Natural killer cell (primary cell): ENCODE measurements around the gene TMEM39A. TPM values are rescaled to one million over a fixed set of nuclear protein-coding genes. Genes with fewer than 3 reads are reported as not detected.
A peak's percentile ranks its signal among the peaks of the same experiment; 100 is the strongest.

ENCODE experiments used
- ATAC-seq, 3 donors: fragments of 150-1000 bp in 2 of 3; fragments of 200-7000 bp in 1 of 3; cut with Tn5 transposase; 1 replicate in 1 of 3; 2 replicates in 2 of 3; pipeline ENCODE4 v1.10.0; 2021; ENCODE audit warnings: mild to moderate bottlenecking in 2 of 3, moderate library complexity in 2 of 3
- DNase-seq, 2 donors: peaks; one replicate each; pipeline versions ENCODE4 v3.0.0 to v3.0.0-alpha.2; 2013 to 2021; ENCODE audit warnings: mixed read lengths in 1 of 2
- H3K27ac ChIP-seq: one replicate; pipeline ENCODE4 v1.5.1; 2013; ENCODE audit warnings: mild to moderate bottlenecking, low read length
- H3K27me3 ChIP-seq: one replicate; pipeline ENCODE4 v1.6.1; 2013; ENCODE audit warnings: low read length; ENCODE audit not compliant: control insufficient read depth, insufficient read depth
- H3K36me3 ChIP-seq: one replicate; pipeline ENCODE4 v1.6.1; 2013; ENCODE audit warnings: low read length; ENCODE audit not compliant: control insufficient read depth, insufficient read depth
- H3K4me1 ChIP-seq: one replicate; pipeline ENCODE4 v1.6.1; 2013; ENCODE audit warnings: low read length; ENCODE audit not compliant: control insufficient read depth, insufficient read depth
- H3K4me3 ChIP-seq: one replicate; pipeline ENCODE4 v1.5.1; 2013; ENCODE audit warnings: low read length
- H3K9me3 ChIP-seq: one replicate; pipeline ENCODE4 v1.6.1; 2013; ENCODE audit warnings: low read length; ENCODE audit not compliant: control insufficient read depth, insufficient read depth
- H3K27ac Mint-ChIP-seq, 2 donors: one replicate each; pipeline ENCODE4 v1.8.0; 2022; ENCODE audit warnings: mild to moderate bottlenecking in 2 of 2, mixed read lengths in 2 of 2, moderate library complexity in 1 of 2
- H3K27me3 Mint-ChIP-seq, 2 donors: one replicate each; pipeline ENCODE4 v1.8.0; 2022; ENCODE audit warnings: low read depth in 2 of 2, mixed read lengths in 2 of 2
- H3K36me3 Mint-ChIP-seq: one replicate; pipeline ENCODE4 v1.8.0; 2022; ENCODE audit warnings: mixed read lengths
- H3K4me1 Mint-ChIP-seq, 2 donors: one replicate each; pipeline ENCODE4 v1.8.0; 2022; ENCODE audit warnings: mixed read lengths in 2 of 2
- H3K4me3 Mint-ChIP-seq: one replicate; pipeline ENCODE4 v1.8.0; 2022; ENCODE audit warnings: mild to moderate bottlenecking, moderate library complexity, mixed read lengths
- H3K9me3 Mint-ChIP-seq, 2 donors: one replicate each; pipeline ENCODE4 v1.8.0; 2022; ENCODE audit warnings: mixed read lengths in 2 of 2
- CTCF ChIP-seq: fragments of 200-600 bp; IDR thresholded peaks from one replicate; pipeline ENCODE4 v1.8.0; 2022; ENCODE audit warnings: antibody characterized with exemption
- WGBS: methylation state at CpG from one replicate; pipeline ENCODE4 v1.1.7; 2013; ENCODE audit warnings: missing lambda C conversion rate; ENCODE audit not compliant: insufficient coverage; 5-methylcytosine and 5-hydroxymethylcytosine counted together
- intact Hi-C: fragments of 100-400 bp; cut with micrococcal nuclease; formaldehyde crosslinking; loops from one replicate; pipeline ENCODE4 v1.14.2; 2022
- total RNA-seq, 4 donors: library from RNA; stranded (reverse); fragments of 120-200 nt in 1 of 4; gene quantifications; one replicate each; pipeline versions ENCODE4 v1.2.3 to v1.2.4, GENCODE V29; 2013 to 2022

Gene TMEM39A
- total RNA-seq, 3 donors from 2014 or later (not counting 1 experiment from before 2014, with no cell fraction given): 64.2 to 76.5 (median 64.7) TPM

GRCh38 chr3:119437691-119438258, 25.6 kb downstream of the TMEM39A start:
- TF ChIP-seq CTCF: no peak
- WGBS: 41% methylated on average over 4 of the region's 6 CpGs
- no peaks in the 10 kb centered on the region for H3K9me3 ChIP-seq
- no peak overlapping the region for H3K4me3 ChIP-seq
- H3K9me3 Mint-ChIP-seq: no peaks in the 10 kb centered on the region
- peaks cover 14% of the 10 kb centered on the region in 2 donors for H3K4me1 Mint-ChIP-seq
- H3K4me3 Mint-ChIP-seq: no peak overlapping the region
- no peaks in the 10 kb centered on the region for H3K27me3 Mint-ChIP-seq
- peaks cover 62% of the 10 kb centered on the region for H3K36me3 ChIP-seq
- ATAC-seq (peak in 2 of 3 donors; percentile 44 to 53), DNase-seq (peak in 1 of 2 donors; percentile 34)
- H3K4me1 ChIP-seq: no peaks in the 10 kb centered on the region
- H3K27ac ChIP-seq: no peak overlapping the region
- H3K27ac Mint-ChIP-seq: peak overlapping the region; percentile 14 to 26
- peaks cover 33% of the 10 kb centered on the region for H3K36me3 Mint-ChIP-seq
- intact Hi-C loops: no loop called here
- H3K27me3 ChIP-seq: no peaks in the 10 kb centered on the region

- H3K9me3 Mint-ChIP-seq: no peaks in the 10 kb centered on the region
- Histone ChIP-seq H3K27ac (no peak overlapping the region), H3K9me3 (no peaks in the 10 kb centered on the region), H3K27me3 (no peaks in the 10 kb centered on the region), H3K36me3 (peaks cover 65% of the 10 kb centered on the region), H3K4me3 (no peak overlapping the region), H3K4me1 (no peaks in the 10 kb centered on the region)
- WGBS: 100% methylated on average over 1 of the region's 1 CpG
- DNase-seq (no peak), ATAC-seq (no peak)
- peaks cover 38% of the 10 kb centered on the region for H3K36me3 Mint-ChIP-seq
- H3K4me3 Mint-ChIP-seq: no peak overlapping the region
- H3K27ac Mint-ChIP-seq: peak overlapping the region in 1 of 2 donors; percentile 26
- H3K27me3 Mint-ChIP-seq: no peaks in the 10 kb centered on the region
- TF ChIP-seq CTCF: no peak
- intact Hi-C loops: no loop called here
- H3K4me1 Mint-ChIP-seq: peaks cover 14% of the 10 kb centered on the region in 2 donors
Measured at GRCh38 chr3:119436977-119437376, 26.4 kb downstream of the TMEM39A start.

GRCh38 chr3:119434703-119435102, 28.7 kb downstream of the TMEM39A start:
- Histone ChIP-seq H3K27ac (no peak overlapping the region), H3K9me3 (no peaks in the 10 kb centered on the region), H3K4me3 (no peak overlapping the region), H3K4me1 (no peaks in the 10 kb centered on the region), H3K27me3 (no peaks in the 10 kb centered on the region), H3K36me3 (peaks cover 85% of the 10 kb centered on the region)
- Mint-ChIP-seq H3K4me3 (no peak overlapping the region), H3K4me1 (peaks cover 14% of the 10 kb centered on the region in 2 donors), H3K27ac (peak overlapping the region in 1 of 2 donors; percentile 10), H3K27me3 (no peaks in the 10 kb centered on the region), H3K36me3 (peaks cover 60% of the 10 kb centered on the region), H3K9me3 (peaks cover 0 to 9% of the 10 kb centered on the region in 2 donors)
- intact Hi-C loops: no loop called here
- no peak for TF ChIP-seq CTCF
- ATAC-seq (no peak), DNase-seq (no peak)
- 96% methylated on average over 4 of the region's 4 CpGs for WGBS
